HCT116 (cell line): ENCODE data around the gene SSU72. TPM values are rescaled to one million over a fixed set of nuclear protein-coding genes. Genes with fewer than 3 reads are reported as not detected.

Experiments used
- ATAC-seq: fragments of 200-7000 bp; cut with Tn5 transposase; 2 replicates; pipeline ENCODE4 v1.9.1; 2020; ENCODE audit warnings: mild to moderate bottlenecking, moderate library complexity
- BruUV-seq: library from RNA; stranded (reverse); fragments of 400-500 nt; replicated peaks from 2 replicates; lab custom pipeline; 2021; lab: Mats Ljungman, UMichigan
- CTCF ChIA-PET: fragments of 300-600 bp; sonication (Branson Sonifier 250); formaldehyde crosslinking; loops from one replicate; lab custom pipeline; 2021; ENCODE audit warnings: antibody characterized with exemption; lab: Charles Lee
- POLR2A ChIA-PET: fragments of 300-600, 350-600 bp; sonication (Branson Sonifier 250); formaldehyde crosslinking; loops from one replicate; lab custom pipeline; 2021; ENCODE audit warnings: antibody characterized with exemption; lab: Charles Lee
- RAD21 ChIA-PET, 2 experiments: fragments of 300-600 bp; sonication (Branson Sonifier 250); formaldehyde crosslinking; loops; one replicate each; lab custom pipeline; 2023; ENCODE audit warnings: low total read pairs in 2 of 2; ENCODE audit not compliant: uncharacterized antibody in 2 of 2, unreplicated experiment in 2 of 2, low non-redundant PET in 1 of 2; lab: Charles Lee
- DNase-seq: peaks from one replicate; pipeline ENCODE4 v3.0.0-alpha.2; 2010; ENCODE audit warnings: low read depth, low spot score
- H2AFZ ChIP-seq: fragments of 200-600 bp; shearing (Covaris generic), sonication (generic); 2 replicates; pipeline ENCODE4 v1.6.1; 2017; ENCODE audit warnings: low read depth, mixed run types, mixed read lengths, antibody characterized with exemption, low read length; ENCODE audit not compliant: poor library complexity, severe bottlenecking
- H3K27ac ChIP-seq: 2 replicates; pipeline ENCODE4 v1.5.1; 2012; ENCODE audit warnings: low read depth, low read length
- H3K27me3 ChIP-seq: fragments of 200-600 bp; sonication (generic); 2 replicates; pipeline ENCODE4 v1.6.1; 2016; ENCODE audit warnings: mixed run types, low read length, mixed read lengths; ENCODE audit not compliant: insufficient read depth
- H3K36me3 ChIP-seq, 2 experiments: fragments of 200-500 bp in 1 of 2; fragments of 200-600 bp in 1 of 2; sonication (Bioruptor generic) in 1 of 2; sonication (generic) in 1 of 2; 2 replicates each; pipeline versions ENCODE4 v1.5.1 to v1.6.1; 2014 to 2016; ENCODE audit warnings: low read length in 2 of 2, inconsistent platforms in 1 of 2, mixed read lengths in 1 of 2, mixed run types in 1 of 2; ENCODE audit not compliant: insufficient read depth in 2 of 2, control insufficient read depth in 1 of 2
- H3K4me1 ChIP-seq, 2 experiments: fragments of 200-600 bp in 1 of 2; sonication (generic) in 1 of 2; 2 replicates each; pipeline versions ENCODE4 v1.5.1 to v1.6.1; 2012 to 2017; ENCODE audit warnings: low read length in 2 of 2, inconsistent platforms in 1 of 2, mild to moderate bottlenecking in 1 of 2, mixed read lengths in 1 of 2, mixed run types in 1 of 2, moderate library complexity in 1 of 2; ENCODE audit not compliant: insufficient read depth in 2 of 2, control insufficient read depth in 1 of 2
- H3K4me2 ChIP-seq: fragments of 200-600 bp; sonication (generic); 2 replicates; pipeline ENCODE4 v1.6.1; 2017; ENCODE audit warnings: mixed run types, low read length, mixed read lengths
- H3K4me3 ChIP-seq, 2 experiments: fragments of 200-600 bp in 1 of 2; sonication (generic) in 1 of 2; replicated peaks in 1 of 2; 2 replicates each; pipeline ENCODE4 v1.5.1; 2011 to 2016; ENCODE audit warnings: low read length in 2 of 2, control low read depth in 1 of 2, low read depth in 1 of 2, mild to moderate bottlenecking in 1 of 2, mixed read lengths in 1 of 2, mixed run types in 1 of 2
- H3K79me2 ChIP-seq: fragments of 200-600 bp; sonication (generic); 2 replicates; pipeline ENCODE4 v1.6.1; 2017; ENCODE audit warnings: mild to moderate bottlenecking, mixed run types, low read length, moderate library complexity, mixed read lengths; ENCODE audit not compliant: insufficient read depth
- H3K9ac ChIP-seq: fragments of 200-600 bp; sonication (generic); 2 replicates; pipeline ENCODE4 v1.6.1; 2016; ENCODE audit warnings: low read length, mixed read lengths
- H3K9me2 ChIP-seq: fragments of 200-600 bp; sonication (generic), shearing (Covaris generic); 2 replicates; pipeline ENCODE4 v1.6.1; 2017; ENCODE audit warnings: mixed run types, mild to moderate bottlenecking, moderate library complexity; ENCODE audit not compliant: insufficient read depth
- H3K9me3 ChIP-seq, 2 experiments: fragments of 200-500 bp in 1 of 2; fragments of 200-600 bp in 1 of 2; sonication (Bioruptor generic) in 1 of 2; sonication (generic) in 1 of 2; 2 replicates each; pipeline ENCODE4 v1.6.1; 2014 to 2017; ENCODE audit warnings: low read length in 2 of 2, mixed read lengths in 2 of 2, inconsistent platforms in 1 of 2, low read depth in 1 of 2, mild to moderate bottlenecking in 1 of 2, mixed run types in 1 of 2, moderate library complexity in 1 of 2; ENCODE audit not compliant: control insufficient read depth in 1 of 2, insufficient read depth in 1 of 2
- H4K20me1 ChIP-seq: fragments of 200-600 bp; sonication (generic), shearing (Covaris generic); 2 replicates; pipeline ENCODE4 v1.6.1; 2017; ENCODE audit warnings: mixed run types, mild to moderate bottlenecking, moderate library complexity; ENCODE audit not compliant: insufficient read depth
- RAD21 ChIP-seq: IDR thresholded peaks from 2 replicates; pipeline ENCODE4 v1.6.1; 2012; ENCODE audit warnings: low read depth, mild to moderate bottlenecking
- REST ChIP-seq: IDR thresholded peaks from 2 replicates; pipeline ENCODE4 v1.6.1; 2012; ENCODE audit warnings: low read depth
- SP1 ChIP-seq: IDR thresholded peaks from 2 replicates; pipeline ENCODE4 v1.6.1; 2012; ENCODE audit warnings: low read depth
- TCF7L2 ChIP-seq: IDR thresholded peaks from 2 replicates; pipeline ENCODE4 v1.7.0; 2011; ENCODE audit warnings: borderline replicate concordance, inconsistent platforms; ENCODE audit not compliant: insufficient read depth, insufficient read length; ENCODE audit errors: extremely low read depth
- ZNF274 ChIP-seq: fragments of 200-500 bp; sonication (Bioruptor generic); IDR thresholded peaks from 2 replicates; pipeline ENCODE4 v1.6.1; 2014; ENCODE audit warnings: mild to moderate bottlenecking, low read depth, low read length, inconsistent platforms
- intact Hi-C: fragments of 100-400 bp; cut with micrococcal nuclease; formaldehyde crosslinking; loops from 2 replicates; pipeline ENCODE4 v1.10.0; 2022
- total RNA-seq: library from RNA; stranded (reverse); gene quantifications from one replicate; pipeline ENCODE4 v1.2.1, GENCODE V29; 2021; ENCODE audit not compliant: unreplicated experiment

Gene SSU72
- total RNA-seq, 1 experiment from 2014 or later: 134 TPM

- H3K9me3 ChIP-seq: no peaks in the 10 kb centered on the region; a peak in 1 of 4 replicates
- H4K20me1 ChIP-seq: no peaks in the 10 kb centered on the region
- no peak overlapping the region for H3K4me2 ChIP-seq
- H3K27me3 ChIP-seq: no peaks in the 10 kb centered on the region
- peaks cover 6 to 39% of the 10 kb centered on the region in 2 experiments; a peak in 3 of 4 replicates for H3K36me3 ChIP-seq
- no TSS peak for BruUV-seq
- no peak for TF ChIP-seq TCF7L2
- no peak for TF ChIP-seq REST
- no peak for TF ChIP-seq ZNF274
- no peak for TF ChIP-seq SP1
- no peak for TF ChIP-seq RAD21
- no peak overlapping the region for H3K4me3 ChIP-seq
- no peak overlapping the region for H3K9ac ChIP-seq
- no peak overlapping the region for H2AFZ ChIP-seq
- ChIA-PET RAD21 (no interaction called here), CTCF (no interaction called here), POLR2A (no interaction called here)
- intact Hi-C loops: no loop called here
- DNase-seq (no peak), ATAC-seq (no peak)
- H3K27ac ChIP-seq: no peak overlapping the region
- no peaks in the 10 kb centered on the region for H3K4me1 ChIP-seq
- no peaks in the 10 kb centered on the region for H3K79me2 ChIP-seq
- no peaks in the 10 kb centered on the region for H3K9me2 ChIP-seq
Observed at GRCh38 chr1:1528301-1529267, 46.1 kb downstream of the SSU72 start.
